HG03460 (cell line): ENCODE measurements around the gene RAB5B.

Source experiments
- ATAC-seq: cut with Tn5 transposase; IDR thresholded peaks from one replicate; pipeline ENCODE4 v1.9.1; 2021; ENCODE audit not compliant: unreplicated experiment

The RAB5B gene

GRCh38 chr12:55973599-55974307, at the start of gene RAB5B:
TSS of gene RAB5B (plus strand) at chr12:55974078. CDS start at chr12:55986961, 12,883 bp downstream.
- peak; percentile 92 for ATAC-seq

DNA sequence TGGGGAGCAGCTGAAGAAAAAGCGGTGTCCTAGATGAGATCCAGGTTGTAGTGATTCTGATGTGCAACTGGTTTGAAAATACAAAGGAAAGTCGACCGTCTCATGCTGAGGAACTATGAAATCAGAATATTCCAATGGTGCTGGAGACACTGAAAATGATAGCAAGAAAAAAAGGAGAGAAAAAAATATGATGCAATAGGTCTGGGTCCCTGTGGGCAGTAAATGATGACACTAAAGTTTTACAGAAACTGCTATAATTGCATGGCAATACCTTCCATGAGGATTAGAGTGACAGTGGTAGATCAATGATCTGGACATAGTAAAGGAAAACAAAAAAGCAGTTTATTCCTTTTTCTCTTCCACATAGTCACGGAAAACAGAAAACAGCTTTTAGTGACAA, 48.5 kb upstream of the RAB5B start:
- ATAC-seq: no peak

DNA sequence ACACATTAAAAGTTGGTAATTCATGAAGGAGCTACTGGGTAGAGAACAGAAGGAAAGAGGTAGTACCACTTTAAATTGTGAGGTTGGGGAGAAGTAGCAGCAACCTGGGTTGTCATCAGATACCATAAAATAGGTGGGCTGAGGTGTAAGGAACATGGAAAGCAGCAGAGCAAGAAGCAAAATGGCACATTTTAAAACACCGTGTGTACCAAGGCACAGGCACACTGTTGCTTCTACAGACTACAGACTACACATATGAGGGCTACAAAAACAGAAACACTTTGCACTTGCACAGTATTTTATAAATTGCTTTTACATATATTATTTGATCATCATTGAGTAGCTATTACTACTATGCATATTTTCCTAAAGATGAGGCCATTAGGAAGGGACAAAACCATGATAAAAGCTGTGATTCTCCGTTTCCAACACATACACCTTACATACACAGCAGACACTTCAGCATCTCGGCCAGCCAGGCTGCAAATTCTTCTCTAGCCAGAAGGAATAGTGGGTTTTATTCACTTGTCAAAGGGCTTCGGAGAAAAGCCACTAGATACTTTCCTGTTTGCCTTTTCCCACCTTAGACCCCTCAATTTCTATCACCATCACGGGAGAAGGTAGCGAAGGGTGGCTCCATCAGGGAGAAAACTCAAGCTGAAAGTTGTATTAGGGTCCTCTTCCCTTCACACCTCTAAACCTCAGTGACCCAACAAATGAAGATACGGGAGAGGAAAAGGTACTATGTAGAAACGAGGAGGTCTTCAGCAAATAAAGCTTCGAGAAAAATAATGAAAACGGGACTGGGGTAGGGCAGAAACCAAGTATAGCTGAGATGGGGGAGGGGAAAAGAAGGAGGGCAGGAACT, 47.8 kb upstream of the RAB5B start:
- peak; percentile 1 for ATAC-seq

GRCh38 chr12:55926738-55927587, 46.9 kb upstream of the RAB5B start:
- ATAC-seq: peak; percentile 44

DNA sequence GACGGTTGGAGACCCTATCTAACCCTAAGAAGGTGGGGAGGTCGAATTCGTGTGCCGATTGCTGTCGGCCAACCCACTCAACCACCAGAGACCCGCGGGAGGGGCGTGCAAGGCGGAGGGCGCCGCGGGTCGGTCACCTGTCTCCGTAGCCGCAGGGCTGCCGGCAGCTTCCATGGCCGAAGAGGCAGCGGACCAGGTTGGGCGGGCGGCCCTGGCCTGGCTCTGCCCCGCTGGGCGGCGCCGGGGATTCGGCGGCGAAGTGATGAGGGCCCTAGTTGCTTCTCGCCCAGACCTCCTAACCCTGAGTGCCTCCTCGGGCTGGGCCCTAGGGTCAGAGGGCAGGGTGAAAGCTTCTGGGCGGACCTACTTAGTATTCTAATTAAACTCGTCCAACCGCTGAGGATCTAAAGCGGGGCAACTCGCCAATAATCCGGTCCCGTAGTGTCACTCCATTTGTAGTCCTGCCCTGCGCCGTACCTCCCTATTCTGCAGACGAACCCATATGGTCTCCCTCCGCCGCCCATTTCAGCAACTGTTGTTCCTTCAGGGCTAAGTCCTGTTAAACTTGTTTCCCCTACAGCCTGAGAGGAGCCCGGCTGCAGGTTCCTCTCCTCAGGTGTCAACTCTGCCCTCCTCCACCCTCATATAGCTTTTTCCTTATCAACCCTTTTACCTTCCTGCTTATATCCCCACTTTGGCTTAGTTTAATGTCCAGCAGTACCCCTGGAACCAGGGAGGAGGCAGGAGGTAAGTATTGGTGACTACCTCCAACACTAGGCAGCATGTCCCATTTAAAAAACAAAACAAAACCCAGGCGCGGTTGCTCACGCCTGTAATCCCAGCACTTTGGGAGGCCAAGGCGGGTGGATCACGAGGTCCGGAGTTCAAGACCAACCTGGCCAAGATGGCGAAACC, 46.0 kb upstream of the RAB5B start, which contains the start of gene PYM1:
TSS of gene PYM1 (minus strand) at position 307 of the 915 bp plus-strand sequence. CDS start at position 174, 133 bp downstream.
- peak; percentile 26 for ATAC-seq

DNA sequence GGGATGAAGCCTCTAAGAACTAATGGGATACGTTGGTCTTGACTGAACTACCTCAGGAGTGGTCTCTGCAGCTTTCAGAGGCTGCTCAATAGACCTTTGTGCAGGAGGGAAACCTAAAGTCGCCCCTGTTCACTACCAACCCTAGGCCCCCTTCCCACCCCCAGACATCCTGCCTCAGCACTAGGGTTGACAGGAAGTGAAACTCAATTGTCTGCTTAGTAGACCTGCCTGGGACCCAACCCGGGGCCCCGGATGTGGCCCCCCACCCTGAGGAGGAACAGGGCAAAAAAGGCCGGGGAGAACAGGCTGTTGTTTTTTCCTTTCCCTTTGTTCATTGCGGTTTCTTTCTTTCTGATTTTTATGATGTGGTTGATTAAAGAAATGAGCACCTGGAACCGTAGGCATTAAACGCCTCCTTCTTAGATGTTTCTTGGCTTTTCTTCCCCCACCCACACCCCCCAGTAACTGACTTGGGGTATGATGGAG, 44.5 kb upstream of the RAB5B start:
- ATAC-seq: peak; percentile 43

DNA sequence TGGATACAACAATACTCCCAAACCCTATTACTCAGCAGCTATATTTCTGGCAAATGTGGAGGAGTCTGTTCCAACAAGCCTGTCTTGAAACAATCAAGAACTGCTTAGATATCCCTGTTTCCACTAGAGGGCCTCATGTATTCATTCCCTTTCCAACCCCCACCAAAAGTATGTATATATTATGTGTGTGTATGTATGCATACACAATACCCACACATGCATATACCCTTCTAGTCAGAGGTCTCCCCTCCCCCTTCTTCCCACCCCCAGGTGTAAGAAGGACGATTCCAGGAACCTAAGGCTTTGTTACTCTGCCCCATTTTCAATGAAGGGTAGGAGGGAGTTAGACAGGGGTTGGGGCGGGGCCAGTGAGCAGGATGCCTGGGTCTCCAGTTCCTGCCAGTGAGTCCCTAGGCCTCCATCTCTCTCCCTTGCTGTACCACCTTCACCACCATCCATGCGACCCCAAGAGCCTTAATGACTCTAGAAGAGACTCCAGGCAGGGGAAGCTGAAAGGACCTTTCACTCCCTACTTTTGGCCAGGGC, 43.0 kb upstream of the RAB5B start, which contains the start of gene DGKA:
TSS of gene DGKA (plus strand) at position 392 of the 546 bp plus-strand sequence. CDS start 5,342 bp downstream, outside the sequence.
- no peak for ATAC-seq

- no peak for ATAC-seq
Measured at GRCh38 chr12:55931317-55931779, 42.5 kb upstream of the RAB5B start.

DNA sequence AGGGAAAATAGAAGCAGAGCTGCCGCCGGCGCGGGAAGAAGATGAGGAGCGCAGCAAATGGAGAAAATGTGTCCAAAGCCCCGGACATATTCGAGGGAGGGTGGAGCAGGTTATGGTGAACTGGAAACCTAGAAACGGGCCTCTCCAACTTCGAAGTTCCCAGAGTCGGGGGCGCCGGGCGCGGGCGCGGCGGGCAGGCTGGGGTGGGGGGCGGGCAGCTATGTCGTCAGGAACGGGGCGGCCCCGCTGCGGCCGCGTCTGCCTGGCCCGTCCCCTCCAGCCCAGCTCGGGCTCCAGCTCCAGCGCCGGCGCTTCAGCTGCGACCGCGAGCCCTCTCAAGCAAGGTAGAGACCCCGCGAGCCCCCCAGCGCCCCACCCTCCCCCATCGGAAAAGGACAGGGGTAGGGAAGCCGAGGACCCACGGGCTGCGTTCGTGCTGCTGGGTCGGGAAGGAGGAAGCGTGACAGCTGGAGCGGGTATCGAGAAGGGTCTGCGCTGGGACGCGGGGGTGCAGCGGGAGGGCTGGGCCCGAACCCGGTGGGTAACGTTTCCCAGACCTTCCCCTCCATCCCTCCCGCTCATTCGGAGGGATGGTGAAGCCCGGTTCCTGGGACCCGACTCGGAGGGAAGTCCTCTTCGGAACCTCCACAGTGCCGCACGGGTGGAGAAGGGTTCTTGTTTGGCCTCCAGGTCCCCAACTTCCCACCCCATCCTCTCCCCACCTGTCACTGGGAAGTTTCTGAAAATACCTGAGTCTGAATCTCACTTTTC, 41.9 kb upstream of the RAB5B start:
- no peak for ATAC-seq

DNA sequence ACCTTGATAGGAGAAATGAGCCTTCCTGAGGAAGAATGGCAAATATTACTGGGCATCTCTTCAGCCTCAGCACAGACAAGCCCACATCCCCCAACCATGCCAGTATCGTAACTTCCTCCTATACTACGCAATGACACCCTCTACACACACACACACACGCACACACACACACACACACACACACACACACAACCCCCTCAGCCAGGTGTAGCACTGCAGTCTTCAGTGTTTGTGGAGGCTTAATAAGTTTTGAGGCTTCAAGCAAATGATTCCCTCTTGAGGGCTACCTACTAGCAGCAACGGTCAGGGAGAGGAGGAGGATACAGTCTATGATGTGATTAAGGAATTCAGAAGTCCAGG, 41.3 kb upstream of the RAB5B start:
- no peak for ATAC-seq

DNA sequence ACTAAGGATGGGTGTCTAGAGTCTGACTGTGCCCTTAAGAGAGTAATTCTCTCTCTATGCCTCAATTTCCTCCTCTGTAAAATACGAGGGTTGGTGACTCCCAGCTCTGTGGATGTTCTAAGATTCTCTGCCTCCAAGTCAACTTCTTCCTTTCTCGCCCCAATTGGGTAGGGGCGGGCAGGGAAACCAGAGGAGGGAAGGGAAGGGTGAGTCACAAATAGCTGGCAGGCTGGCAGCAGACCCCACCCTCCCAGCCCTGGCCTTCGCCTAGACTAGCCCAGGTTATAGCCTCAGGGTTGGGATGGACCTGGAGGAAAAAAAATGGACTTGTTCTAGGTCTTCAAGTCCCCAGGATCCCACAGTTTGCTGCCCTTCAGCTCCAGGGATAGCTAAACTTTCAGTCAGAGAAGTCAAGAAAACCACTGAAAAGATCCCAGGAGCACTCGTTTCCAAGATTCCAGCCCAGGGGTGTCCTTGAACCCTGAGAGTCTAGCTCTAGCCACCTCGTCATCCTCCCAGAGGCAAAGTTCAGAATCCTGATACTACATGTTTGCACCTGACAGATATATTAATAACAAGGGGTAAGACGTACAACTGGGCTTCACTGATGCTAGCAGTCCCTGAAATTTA, 40.6 kb upstream of the RAB5B start:
- no peak for ATAC-seq

DNA sequence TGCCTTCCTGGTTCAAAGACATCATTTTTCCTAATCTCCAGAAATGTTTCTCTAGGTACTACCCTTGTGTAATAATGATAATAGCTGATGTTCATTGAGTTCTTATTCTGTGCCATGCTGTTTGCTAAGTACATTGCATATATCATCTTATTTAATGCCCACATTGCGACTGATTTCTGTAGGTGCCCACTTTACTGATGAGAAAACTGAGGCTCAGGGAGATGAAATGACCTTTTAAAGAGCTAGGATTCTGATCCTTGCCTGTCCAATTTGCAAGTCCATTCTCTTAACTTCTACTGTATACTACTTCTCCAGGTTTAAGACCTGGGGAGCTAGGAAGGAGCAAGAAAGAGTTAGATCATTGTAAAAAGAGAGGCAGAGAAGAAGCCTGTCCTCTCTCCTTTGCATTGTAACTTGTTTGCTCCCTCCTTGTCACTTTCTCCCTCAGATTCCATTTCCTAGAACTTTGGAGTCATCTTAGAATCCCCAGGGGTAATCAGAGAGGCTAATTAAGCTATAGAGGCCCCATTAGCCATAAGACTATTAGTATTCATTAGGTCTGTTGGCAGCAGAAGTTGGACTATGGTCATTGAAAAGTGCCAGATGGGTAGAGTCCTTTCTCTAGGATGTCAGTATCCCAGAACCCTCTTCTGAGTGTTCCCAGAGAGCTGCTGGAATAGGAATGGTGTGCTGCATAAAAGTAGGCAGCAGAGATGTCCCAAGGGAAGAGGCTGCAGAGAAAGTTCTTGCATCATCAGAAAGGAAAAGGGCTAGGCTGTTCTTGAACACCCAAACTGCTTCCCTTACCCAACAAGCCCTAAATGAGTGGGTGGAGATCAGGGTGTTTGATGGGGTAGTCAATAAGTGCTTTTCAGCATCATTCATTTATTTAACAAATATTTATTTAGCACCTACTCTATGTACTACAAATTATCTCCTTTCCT, 39.8 kb upstream of the RAB5B start:
- no peak for ATAC-seq

GRCh38 chr12:55934773-55935172, 39.1 kb upstream of the RAB5B start:
- no peak for ATAC-seq

GRCh38 chr12:55935738-55936151, 38.1 kb upstream of the RAB5B start:
- ATAC-seq: no peak

DNA sequence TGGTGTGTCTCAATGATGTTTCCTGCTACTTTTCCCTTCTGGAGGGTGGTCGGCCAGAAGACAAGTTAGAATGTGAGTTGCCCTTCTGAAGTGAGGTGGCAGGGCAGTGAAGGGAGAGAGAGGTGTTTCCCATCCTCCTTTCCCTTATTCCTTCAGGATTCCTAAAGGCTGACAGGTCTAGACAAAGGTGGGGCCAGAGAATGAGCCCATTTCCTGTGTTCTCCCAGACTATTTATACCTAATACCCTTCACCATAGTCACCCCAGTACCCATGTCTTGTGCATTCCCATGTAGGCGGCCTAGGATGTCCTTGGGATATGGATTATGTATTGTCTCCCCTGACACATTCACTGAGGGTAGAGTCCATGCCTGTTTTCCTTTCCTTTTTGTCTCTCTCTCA, 35.9 kb upstream of the RAB5B start:
- ATAC-seq: no peak

DNA sequence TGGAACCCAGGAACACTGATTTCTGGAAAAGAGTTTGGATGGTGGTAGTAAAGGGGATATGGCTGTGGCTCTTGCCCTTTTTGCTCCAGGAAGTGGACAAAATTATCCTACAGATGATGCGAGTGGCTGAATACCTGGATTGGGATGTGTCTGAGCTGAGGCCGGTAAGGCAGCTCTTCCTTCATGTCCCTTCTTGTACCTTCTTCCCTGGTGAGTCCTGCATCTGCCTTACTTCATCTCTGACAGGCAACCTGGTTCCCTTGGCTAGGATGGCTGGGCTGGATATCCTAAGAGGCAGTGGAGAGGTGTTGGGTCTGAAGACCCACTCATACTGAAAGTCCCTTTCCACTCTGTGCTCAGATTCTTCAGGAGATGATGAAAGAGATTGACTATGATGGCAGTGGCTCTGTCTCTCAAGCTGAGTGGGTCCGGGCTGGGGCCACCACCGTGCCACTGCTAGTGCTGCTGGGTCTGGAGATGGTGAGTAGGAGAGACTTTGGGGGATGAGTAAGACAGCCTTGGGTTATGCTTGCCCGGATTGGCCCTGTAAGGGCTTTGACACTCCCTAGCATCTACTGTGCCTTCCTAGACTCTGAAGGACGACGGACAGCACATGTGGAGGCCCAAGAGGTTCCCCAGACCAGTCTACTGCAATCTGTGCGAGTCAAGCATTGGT, 34.9 kb upstream of the RAB5B start:
- ATAC-seq: no peak
